KOPT-K1 (cell line): ENCODE measurements around the gene SHLD2.
"Not testable (repeated sequence)": the region's sequence is repeated elsewhere in the genome, so short reads cannot be mapped to it uniquely, and the experiment has no call there.

Source experiments
- H3K27ac ChIP-seq: fragments of 200-600 bp; sonication (generic); 2 replicates; pipeline ENCODE4 v1.5.1; 2016; ENCODE audit warnings: antibody characterized with exemption, mild to moderate bottlenecking, low read depth, low read length; ENCODE audit not compliant: poor library complexity, severe bottlenecking
- H3K36me3 ChIP-seq: fragments of 200-600 bp; sonication (generic); 2 replicates; pipeline ENCODE4 v1.5.1; 2017; ENCODE audit warnings: antibody characterized with exemption, mild to moderate bottlenecking, low read length, moderate library complexity; ENCODE audit not compliant: insufficient read depth
- H3K9me3 ChIP-seq: fragments of 200-600 bp; sonication (generic); 2 replicates; pipeline ENCODE4 v1.5.1; 2017; ENCODE audit warnings: antibody characterized with exemption, low read length, mild to moderate bottlenecking; ENCODE audit not compliant: insufficient read depth, poor library complexity, severe bottlenecking

SHLD2 gene

GRCh38 chr10:87156841-87157240 is 61.8 kb downstream of the SHLD2 start:
- H3K36me3 ChIP-seq, H3K27ac ChIP-seq, H3K9me3 ChIP-seq: not testable (repeated sequence)

- not testable (repeated sequence) for H3K27ac ChIP-seq, H3K36me3 ChIP-seq, H3K9me3 ChIP-seq
Observed at GRCh38 chr10:87157821-87158220, 62.8 kb downstream of the SHLD2 start.

- H3K9me3 ChIP-seq, H3K27ac ChIP-seq: not testable (repeated sequence)
Observed at GRCh38 chr10:87162703-87163293, 67.8 kb downstream of the SHLD2 start.

GRCh38 chr10:87163414-87163813 is 68.4 kb downstream of the SHLD2 start:
- not testable (repeated sequence) for H3K27ac ChIP-seq, H3K9me3 ChIP-seq, H3K36me3 ChIP-seq

More at GRCh38 chr10:87162703-87163293, 67.8 kb downstream of the SHLD2 start:
- H3K36me3 ChIP-seq, result not testable (repeated sequence)

GRCh38 chr10:87169857-87170256 is 74.9 kb downstream of the SHLD2 start:
- H3K27ac ChIP-seq, H3K36me3 ChIP-seq, H3K9me3 ChIP-seq: not testable (repeated sequence)

- H3K36me3 ChIP-seq, H3K27ac ChIP-seq, H3K9me3 ChIP-seq: not testable (repeated sequence)
Observed at GRCh38 chr10:87170705-87171104, 75.7 kb downstream of the SHLD2 start.

- not testable (repeated sequence) for H3K36me3 ChIP-seq, H3K9me3 ChIP-seq, H3K27ac ChIP-seq
Observed at GRCh38 chr10:87171670-87172069, 76.7 kb downstream of the SHLD2 start.

- H3K27ac ChIP-seq, H3K36me3 ChIP-seq, H3K9me3 ChIP-seq: not testable (repeated sequence)
Observed at GRCh38 chr10:87172178-87172577, 77.2 kb downstream of the SHLD2 start.

GRCh38 chr10:87177587-87177986 is 82.6 kb downstream of the SHLD2 start:
- H3K27ac ChIP-seq, H3K9me3 ChIP-seq: not testable (repeated sequence)
- peaks cover 18% of the 10 kb centered on the region for H3K36me3 ChIP-seq

GRCh38 chr10:87184421-87184820 is 89.4 kb downstream of the SHLD2 start:
- not testable (repeated sequence) for H3K27ac ChIP-seq
- Histone ChIP-seq H3K9me3 (peaks cover 30% of the 10 kb centered on the region), H3K36me3 (peaks cover 57% of the 10 kb centered on the region)

GRCh38 chr10:87186016-87186415 is 91.0 kb downstream of the SHLD2 start:
- not testable (repeated sequence) for H3K27ac ChIP-seq
- H3K36me3 ChIP-seq, result peaks cover 54% of the 10 kb centered on the region
- H3K9me3 ChIP-seq, result peaks cover 30% of the 10 kb centered on the region

- Histone ChIP-seq H3K9me3 (peaks cover 26% of the 10 kb centered on the region), H3K36me3 (peaks cover 51% of the 10 kb centered on the region)
- H3K27ac ChIP-seq, result not testable (repeated sequence)
Observed at GRCh38 chr10:87187573-87187972, 92.6 kb downstream of the SHLD2 start.

- peaks cover 12% of the 10 kb centered on the region for H3K9me3 ChIP-seq
- H3K36me3 ChIP-seq, result peaks cover 30% of the 10 kb centered on the region
- not testable (repeated sequence) for H3K27ac ChIP-seq
Observed at GRCh38 chr10:87191841-87192240, 96.8 kb downstream of the SHLD2 start.

- not testable (repeated sequence) for H3K36me3 ChIP-seq
- peak overlapping the region; percentile 41 for H3K27ac ChIP-seq
Observed at GRCh38 chr10:87200924-87201323, 105.9 kb downstream of the SHLD2 start.

GRCh38 chr10:87204801-87205200 is 109.8 kb downstream of the SHLD2 start:
- not testable (repeated sequence) for H3K27ac ChIP-seq, H3K36me3 ChIP-seq, H3K9me3 ChIP-seq

More at GRCh38 chr10:87200924-87201323, 105.9 kb downstream of the SHLD2 start:
- not testable (repeated sequence) for H3K9me3 ChIP-seq

- not testable (repeated sequence) for H3K27ac ChIP-seq, H3K36me3 ChIP-seq, H3K9me3 ChIP-seq
Observed at GRCh38 chr10:87206922-87207321, 111.9 kb downstream of the SHLD2 start.
